IMR-90 (cell line): ENCODE results near the gene FOXO4. TPM values are rescaled to one million over a fixed set of nuclear protein-coding genes. Genes with fewer than 3 reads are reported as not detected.

Experiments used
- ATAC-seq: fragments of 200-7000 bp; cut with Tn5 transposase; 2 replicates; pipeline ENCODE4 v1.9.1; 2020; ENCODE audit warnings: low read depth, mild to moderate bottlenecking, moderate library complexity
- BruUV-seq: library from RNA; stranded (reverse); fragments of 400-500 nt; replicated peaks from 2 replicates; lab custom pipeline; 2021; lab: Mats Ljungman, UMichigan
- CTCF ChIA-PET: fragments of 300-600 bp; formaldehyde crosslinking; extraction: SDS; loops from one replicate; lab custom pipeline; 2021; ENCODE audit warnings: antibody characterized with exemption; lab: Yijun Ruan, JAX
- POLR2A ChIA-PET: fragments of 300-600 bp; sonication (Branson Sonifier 250); formaldehyde crosslinking; loops from one replicate; lab custom pipeline; 2022; ENCODE audit warnings: antibody characterized with exemption; ENCODE audit not compliant: unreplicated experiment; lab: Charles Lee
- DNase-seq: peaks from one replicate; pipeline ENCODE4 v3.0.0; 2013
- H2AFZ ChIP-seq: replicated peaks from 2 replicates; pipeline ENCODE3; 2013; ENCODE audit warnings: low read length, mild to moderate bottlenecking; ENCODE audit not compliant: poor library complexity
- H2AK5ac ChIP-seq: 2 replicates; pipeline ENCODE4 v1.6.1; 2013; ENCODE audit warnings: low read depth, low read length, inconsistent platforms
- H2AK9ac ChIP-seq: replicated peaks from 2 replicates; pipeline ENCODE3; 2013; ENCODE audit warnings: mild to moderate bottlenecking, low read depth, low read length, moderate library complexity; ENCODE audit not compliant: poor library complexity
- H2BK120ac ChIP-seq: 2 replicates; pipeline ENCODE4 v1.6.1; 2013; ENCODE audit warnings: low read depth, low read length, inconsistent platforms
- H2BK15ac ChIP-seq: 3 replicates; pipeline ENCODE4 v1.6.1; 2013; ENCODE audit warnings: low read depth, low read length, inconsistent platforms
- H2BK20ac ChIP-seq: 2 replicates; pipeline ENCODE4 v1.6.1; 2013; ENCODE audit warnings: low read depth, mild to moderate bottlenecking, inconsistent platforms, low read length, moderate library complexity
- H2BK5ac ChIP-seq: 2 replicates; pipeline ENCODE4 v1.6.1; 2013; ENCODE audit warnings: mild to moderate bottlenecking, low read depth, low read length, inconsistent platforms; ENCODE audit not compliant: poor library complexity, severe bottlenecking
- H3K14ac ChIP-seq: replicated peaks from 2 replicates; pipeline ENCODE4 v1.6.1; 2013; ENCODE audit warnings: low read depth, low read length, inconsistent platforms
- H3K18ac ChIP-seq: 2 replicates; pipeline ENCODE4 v1.6.1; 2013; ENCODE audit warnings: low read depth, low read length, control low read depth
- H3K23ac ChIP-seq: 2 replicates; pipeline ENCODE4 v1.6.1; 2013; ENCODE audit warnings: low read depth, low read length, inconsistent platforms
- H3K27ac ChIP-seq: 2 replicates; pipeline ENCODE4 v1.5.1; 2013; ENCODE audit warnings: mild to moderate bottlenecking, control low read depth, low read length; ENCODE audit not compliant: insufficient read depth
- H3K27me3 ChIP-seq: 2 replicates; pipeline ENCODE4 v1.6.1; 2013; ENCODE audit warnings: low read length; ENCODE audit not compliant: control insufficient read depth, insufficient read depth
- H3K36me3 ChIP-seq: 2 replicates; pipeline ENCODE4 v1.6.1; 2013; ENCODE audit warnings: low read length, mixed read lengths; ENCODE audit not compliant: control insufficient read depth, insufficient read depth
- H3K4ac ChIP-seq: 2 replicates; pipeline ENCODE4 v1.6.1; 2013; ENCODE audit warnings: low read depth, low read length, inconsistent platforms
- H3K4me1 ChIP-seq: 2 replicates; pipeline ENCODE4 v1.6.1; 2013; ENCODE audit warnings: low read length, mixed read lengths; ENCODE audit not compliant: control insufficient read depth, insufficient read depth
- H3K4me2 ChIP-seq: 2 replicates; pipeline ENCODE4 v1.6.1; 2013; ENCODE audit warnings: low read depth, mild to moderate bottlenecking, control low read depth, low read length, moderate library complexity
- H3K4me3 ChIP-seq: 2 replicates; pipeline ENCODE4 v1.5.1; 2013; ENCODE audit warnings: low read depth, mild to moderate bottlenecking, control low read depth, low read length, moderate library complexity; ENCODE audit not compliant: insufficient read depth
- H3K56ac ChIP-seq: 2 replicates; pipeline ENCODE4 v1.6.1; 2013; ENCODE audit warnings: low read length, inconsistent platforms; ENCODE audit not compliant: insufficient read depth; ENCODE audit errors: extremely low read depth
- H3K79me1 ChIP-seq, 2 experiments: 2 replicates each; pipeline ENCODE4 v1.6.1; 2013; ENCODE audit warnings: low read length in 2 of 2, inconsistent platforms in 1 of 2, low read depth in 1 of 2
- H3K9ac ChIP-seq: 2 replicates; pipeline ENCODE4 v1.6.1; 2013; ENCODE audit warnings: low read depth, low read length, control low read depth
- H3K9me1 ChIP-seq: 2 replicates; pipeline ENCODE4 v1.6.1; 2013; ENCODE audit warnings: low read length, inconsistent platforms; ENCODE audit not compliant: insufficient read depth
- H3K9me3 ChIP-seq: 2 replicates; pipeline ENCODE4 v1.6.1; 2013; ENCODE audit warnings: low read length; ENCODE audit not compliant: control insufficient read depth, insufficient read depth
- H4K20me1 ChIP-seq: 2 replicates; pipeline ENCODE4 v1.6.1; 2013; ENCODE audit warnings: low read length, inconsistent platforms; ENCODE audit not compliant: insufficient read depth
- H4K5ac ChIP-seq: 2 replicates; pipeline ENCODE4 v1.6.1; 2013; ENCODE audit warnings: mild to moderate bottlenecking, low read depth, low read length, control low read depth
- H4K8ac ChIP-seq, 2 experiments: 2 replicates each; pipeline ENCODE4 v1.6.1; 2013; ENCODE audit warnings: low read depth in 2 of 2, low read length in 2 of 2, control low read depth in 1 of 2, inconsistent platforms in 1 of 2
- H4K91ac ChIP-seq: 2 replicates; pipeline ENCODE4 v1.6.1; 2013; ENCODE audit warnings: low read depth, low read length, inconsistent platforms; ENCODE audit not compliant: insufficient read depth
- BHLHE40 ChIP-seq: fragments of 150-350 bp; IDR thresholded peaks from 2 replicates; pipeline ENCODE4 v1.6.1; 2016; ENCODE audit warnings: mild to moderate bottlenecking, low read depth, low read length
- CEBPB ChIP-seq: IDR thresholded peaks from 2 replicates; pipeline ENCODE4 v1.6.1; 2012; ENCODE audit warnings: low read depth, low read length, improper control_type of control experiment
- CHD1 ChIP-seq: IDR thresholded peaks from 2 replicates; pipeline ENCODE4 v1.6.1; 2012; ENCODE audit warnings: low read depth, low read length, improper control_type of control experiment
- FOS ChIP-seq: fragments of 150-350 bp; IDR thresholded peaks from 2 replicates; pipeline ENCODE4 v1.6.1; 2016; ENCODE audit warnings: low read depth, low read length
- MAFK ChIP-seq: IDR thresholded peaks from 2 replicates; pipeline ENCODE4 v1.6.1; 2012; ENCODE audit warnings: low read depth, low read length, improper control_type of control experiment
- MAZ ChIP-seq: IDR thresholded peaks from 2 replicates; pipeline ENCODE4 v1.6.1; 2012; ENCODE audit warnings: low read depth, mild to moderate bottlenecking, low read length, improper control_type of control experiment, moderate library complexity, borderline replicate concordance
- MXI1 ChIP-seq: IDR thresholded peaks from 2 replicates; pipeline ENCODE4 v1.6.1; 2012; ENCODE audit warnings: low read depth, mild to moderate bottlenecking, low read length, moderate library complexity, borderline replicate concordance
- NFE2L2 ChIP-seq: fragments of 150-350 bp; IDR thresholded peaks from 2 replicates; pipeline ENCODE4 v1.6.1; 2016; ENCODE audit warnings: low read depth, mild to moderate bottlenecking, low read length
- POLR2A ChIP-seq: IDR thresholded peaks from 2 replicates; pipeline ENCODE4 v1.6.1; 2012; ENCODE audit warnings: mild to moderate bottlenecking, low read depth, low read length
- RAD21 ChIP-seq: IDR thresholded peaks from 2 replicates; pipeline ENCODE4 v1.6.1; 2012; ENCODE audit warnings: low read length, improper control_type of control experiment
- RCOR1 ChIP-seq: IDR thresholded peaks from 2 replicates; pipeline ENCODE4 v1.6.1; 2012; ENCODE audit warnings: mild to moderate bottlenecking, low read length, improper control_type of control experiment; ENCODE audit not compliant: insufficient replicate concordance
- RFX5 ChIP-seq: IDR thresholded peaks from 2 replicates; pipeline ENCODE4 v1.8.0; 2012; ENCODE audit warnings: low read depth, mild to moderate bottlenecking, low read length, moderate library complexity
- SMC3 ChIP-seq: fragments of 150-350 bp; IDR thresholded peaks from 2 replicates; pipeline ENCODE4 v1.6.1; 2016; ENCODE audit warnings: low read depth, mild to moderate bottlenecking, antibody characterized with exemption, low read length, moderate library complexity
- WGBS, 2 experiments: methylation state at CpG; one replicate each; pipeline versions ENCODE4 v1.1.5 to v1.1.7; 2013; ENCODE audit warnings: missing lambda C conversion rate in 2 of 2; ENCODE audit not compliant: insufficient read length in 1 of 2; ENCODE audit errors: extremely low coverage in 2 of 2; 5-methylcytosine and 5-hydroxymethylcytosine counted together
- dilution Hi-C: fragments of 300-500 bp; cut with HindIII; formaldehyde crosslinking; loops from one replicate; pipeline ENCODE4 v1.14.3; 2018; ENCODE audit warnings: low sequenced_read_pairs; ENCODE audit not compliant: unreplicated experiment
- in situ Hi-C: fragments of 300-500 bp; cut with MboI; formaldehyde crosslinking; loops from 3 replicates; pipeline ENCODE4 v1.14.3; 2019; ENCODE audit warnings: low sequenced_read_pairs, inconsistent platforms, mixed read lengths
- intact Hi-C: fragments of 100-400 bp; cut with micrococcal nuclease; formaldehyde crosslinking; loops from 2 replicates; pipeline ENCODE4 v1.10.0; 2022
- polyA plus RNA-seq, 3 experiments: library from polyadenylated mRNA; depleted of rRNA; stranded (reverse); fragments of >200 nt; gene quantifications; 2 replicates each; pipeline ENCODE4 v1.2.3, GENCODE V29; 2012; ENCODE audit warnings: low replicate concordance in 1 of 3
- total RNA-seq: library from RNA; depleted of rRNA; stranded (reverse); fragments of >200 nt; gene quantifications from 2 replicates; pipeline ENCODE4 v1.2.3, GENCODE V29; 2012
- TF ChIP-seq, protein P1 (sequence below): conservative IDR thresholded peaks from 2 replicates; pipeline ENCODE4 v1.5.1; 2012; ENCODE audit warnings: mild to moderate bottlenecking, low read depth, low read length, improper control_type of control experiment
- TF ChIP-seq, protein P2 (sequence below): fragments of 150-350 bp; IDR thresholded peaks from 2 replicates; pipeline ENCODE4 v1.6.1; 2017; ENCODE audit warnings: mild to moderate bottlenecking, antibody characterized with exemption, low read length, low read depth
- TF ChIP-seq, protein P3 (sequence below): fragments of 150-350 bp; IDR thresholded peaks from 2 replicates; pipeline ENCODE4 v1.6.1; 2016; ENCODE audit warnings: low read depth, mild to moderate bottlenecking, low read length, moderate library complexity, borderline replicate concordance

Gene FOXO4
- total and polyA plus RNA-seq, 2 of the 4 experiments (the other 2 are of a cell fraction), result 2.0 to 2.6 TPM

DNA sequence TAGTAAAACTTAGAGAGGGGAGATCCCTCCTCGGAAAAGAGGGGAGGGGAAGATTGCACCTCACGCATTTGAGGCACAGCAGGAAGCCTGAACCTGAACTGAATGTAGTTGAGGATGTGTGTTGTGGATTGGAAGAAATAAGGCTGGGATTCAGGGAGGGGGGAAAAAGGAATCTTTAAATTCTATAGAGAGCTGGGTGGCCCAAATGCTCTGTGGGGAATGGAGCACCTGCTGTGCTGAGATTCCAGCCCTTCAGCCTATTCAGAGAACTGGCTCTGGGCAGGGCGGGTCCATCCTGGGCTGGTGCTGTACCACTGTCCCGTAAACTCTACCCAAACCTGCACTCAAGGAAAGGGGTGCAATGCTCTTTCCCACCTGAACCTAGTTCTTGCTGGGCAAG is 4.1 kb downstream of the FOXO4 start:
- Histone ChIP-seq H3K4me1 (no peaks in the 10 kb centered on the region), H2AK9ac (no peak overlapping the region), H2BK20ac (no peak overlapping the region), H3K9me1 (no peaks in the 10 kb centered on the region), H3K79me1 (no peaks in the 10 kb centered on the region), H2BK15ac (no peak overlapping the region), H3K27me3 (peaks cover 21% of the 10 kb centered on the region), H2AFZ (no peak overlapping the region), H3K4me2 (no peak overlapping the region), H3K18ac (no peak overlapping the region), H3K9me3 (no peaks in the 10 kb centered on the region), H3K56ac (no peak overlapping the region), H3K9ac (no peak overlapping the region), H4K8ac (no peak overlapping the region), H3K27ac (no peak overlapping the region), H4K20me1 (no peaks in the 10 kb centered on the region), H2BK5ac (no peak overlapping the region), H3K36me3 (no peaks in the 10 kb centered on the region), H4K91ac (no peak overlapping the region), H4K5ac (no peak overlapping the region), H2BK120ac (no peak overlapping the region), H3K4ac (no peak overlapping the region), H3K4me3 (no peak overlapping the region), H3K14ac (no peak overlapping the region), H3K23ac (no peak overlapping the region), H2AK5ac (no peak overlapping the region)
- in situ Hi-C loops (no loop called here), intact Hi-C loops (no loop called here), dilution Hi-C loops (no loop called here)
- ChIA-PET POLR2A (no interaction called here), CTCF (interaction anchor here (1.0 kb wide), 1 partner anchor 29 kb away, joined by 3 read pairs; no protein-coding TSS in a partner anchor)
- no peak for DNase-seq
- ATAC-seq, result no peak
- no TSS peak for BruUV-seq
- TF ChIP-seq SMC3, result no peak
- TF ChIP-seq FOS, result no peak
- TF ChIP-seq, protein P1, sequence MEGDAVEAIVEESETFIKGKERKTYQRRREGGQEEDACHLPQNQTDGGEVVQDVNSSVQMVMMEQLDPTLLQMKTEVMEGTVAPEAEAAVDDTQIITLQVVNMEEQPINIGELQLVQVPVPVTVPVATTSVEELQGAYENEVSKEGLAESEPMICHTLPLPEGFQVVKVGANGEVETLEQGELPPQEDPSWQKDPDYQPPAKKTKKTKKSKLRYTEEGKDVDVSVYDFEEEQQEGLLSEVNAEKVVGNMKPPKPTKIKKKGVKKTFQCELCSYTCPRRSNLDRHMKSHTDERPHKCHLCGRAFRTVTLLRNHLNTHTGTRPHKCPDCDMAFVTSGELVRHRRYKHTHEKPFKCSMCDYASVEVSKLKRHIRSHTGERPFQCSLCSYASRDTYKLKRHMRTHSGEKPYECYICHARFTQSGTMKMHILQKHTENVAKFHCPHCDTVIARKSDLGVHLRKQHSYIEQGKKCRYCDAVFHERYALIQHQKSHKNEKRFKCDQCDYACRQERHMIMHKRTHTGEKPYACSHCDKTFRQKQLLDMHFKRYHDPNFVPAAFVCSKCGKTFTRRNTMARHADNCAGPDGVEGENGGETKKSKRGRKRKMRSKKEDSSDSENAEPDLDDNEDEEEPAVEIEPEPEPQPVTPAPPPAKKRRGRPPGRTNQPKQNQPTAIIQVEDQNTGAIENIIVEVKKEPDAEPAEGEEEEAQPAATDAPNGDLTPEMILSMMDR, result no peak
- no peak for TF ChIP-seq MXI1
- TF ChIP-seq RFX5, result no peak
- no peak for TF ChIP-seq POLR2A
- TF ChIP-seq BHLHE40, result no peak
- TF ChIP-seq, protein P2, sequence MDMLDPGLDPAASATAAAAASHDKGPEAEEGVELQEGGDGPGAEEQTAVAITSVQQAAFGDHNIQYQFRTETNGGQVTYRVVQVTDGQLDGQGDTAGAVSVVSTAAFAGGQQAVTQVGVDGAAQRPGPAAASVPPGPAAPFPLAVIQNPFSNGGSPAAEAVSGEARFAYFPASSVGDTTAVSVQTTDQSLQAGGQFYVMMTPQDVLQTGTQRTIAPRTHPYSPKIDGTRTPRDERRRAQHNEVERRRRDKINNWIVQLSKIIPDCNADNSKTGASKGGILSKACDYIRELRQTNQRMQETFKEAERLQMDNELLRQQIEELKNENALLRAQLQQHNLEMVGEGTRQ, result no peak
- TF ChIP-seq CEBPB, result no peak
- no peak for TF ChIP-seq RCOR1
- TF ChIP-seq CHD1, result no peak
- TF ChIP-seq MAFK, result no peak
- TF ChIP-seq RAD21, result no peak
- no peak for TF ChIP-seq NFE2L2
- no peak for TF ChIP-seq MAZ
- TF ChIP-seq, protein P3, sequence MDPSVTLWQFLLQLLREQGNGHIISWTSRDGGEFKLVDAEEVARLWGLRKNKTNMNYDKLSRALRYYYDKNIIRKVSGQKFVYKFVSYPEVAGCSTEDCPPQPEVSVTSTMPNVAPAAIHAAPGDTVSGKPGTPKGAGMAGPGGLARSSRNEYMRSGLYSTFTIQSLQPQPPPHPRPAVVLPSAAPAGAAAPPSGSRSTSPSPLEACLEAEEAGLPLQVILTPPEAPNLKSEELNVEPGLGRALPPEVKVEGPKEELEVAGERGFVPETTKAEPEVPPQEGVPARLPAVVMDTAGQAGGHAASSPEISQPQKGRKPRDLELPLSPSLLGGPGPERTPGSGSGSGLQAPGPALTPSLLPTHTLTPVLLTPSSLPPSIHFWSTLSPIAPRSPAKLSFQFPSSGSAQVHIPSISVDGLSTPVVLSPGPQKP, result no peak
- WGBS, 2 experiments, result no CpG with 5 or more reads among the region's 4 CpGs
